ENCODE data around the gene CXCL10.

The CXCL10 gene

GRCh38 chr4:76022031-76022430, 1.3 kb downstream of the CXCL10 start:
- DNase-seq (ENCODE audit: low read depth): no peak
- H3K4me3 ChIP-seq (ENCODE audit: low read depth, low read length): no peak overlapping the region
- TF ChIP-seq, protein P1, sequence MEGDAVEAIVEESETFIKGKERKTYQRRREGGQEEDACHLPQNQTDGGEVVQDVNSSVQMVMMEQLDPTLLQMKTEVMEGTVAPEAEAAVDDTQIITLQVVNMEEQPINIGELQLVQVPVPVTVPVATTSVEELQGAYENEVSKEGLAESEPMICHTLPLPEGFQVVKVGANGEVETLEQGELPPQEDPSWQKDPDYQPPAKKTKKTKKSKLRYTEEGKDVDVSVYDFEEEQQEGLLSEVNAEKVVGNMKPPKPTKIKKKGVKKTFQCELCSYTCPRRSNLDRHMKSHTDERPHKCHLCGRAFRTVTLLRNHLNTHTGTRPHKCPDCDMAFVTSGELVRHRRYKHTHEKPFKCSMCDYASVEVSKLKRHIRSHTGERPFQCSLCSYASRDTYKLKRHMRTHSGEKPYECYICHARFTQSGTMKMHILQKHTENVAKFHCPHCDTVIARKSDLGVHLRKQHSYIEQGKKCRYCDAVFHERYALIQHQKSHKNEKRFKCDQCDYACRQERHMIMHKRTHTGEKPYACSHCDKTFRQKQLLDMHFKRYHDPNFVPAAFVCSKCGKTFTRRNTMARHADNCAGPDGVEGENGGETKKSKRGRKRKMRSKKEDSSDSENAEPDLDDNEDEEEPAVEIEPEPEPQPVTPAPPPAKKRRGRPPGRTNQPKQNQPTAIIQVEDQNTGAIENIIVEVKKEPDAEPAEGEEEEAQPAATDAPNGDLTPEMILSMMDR (IDR thresholded peaks at IDR 0.05; ENCODE audit: control insufficient read depth, extremely low read depth, insufficient read depth): no peak

DNA sequence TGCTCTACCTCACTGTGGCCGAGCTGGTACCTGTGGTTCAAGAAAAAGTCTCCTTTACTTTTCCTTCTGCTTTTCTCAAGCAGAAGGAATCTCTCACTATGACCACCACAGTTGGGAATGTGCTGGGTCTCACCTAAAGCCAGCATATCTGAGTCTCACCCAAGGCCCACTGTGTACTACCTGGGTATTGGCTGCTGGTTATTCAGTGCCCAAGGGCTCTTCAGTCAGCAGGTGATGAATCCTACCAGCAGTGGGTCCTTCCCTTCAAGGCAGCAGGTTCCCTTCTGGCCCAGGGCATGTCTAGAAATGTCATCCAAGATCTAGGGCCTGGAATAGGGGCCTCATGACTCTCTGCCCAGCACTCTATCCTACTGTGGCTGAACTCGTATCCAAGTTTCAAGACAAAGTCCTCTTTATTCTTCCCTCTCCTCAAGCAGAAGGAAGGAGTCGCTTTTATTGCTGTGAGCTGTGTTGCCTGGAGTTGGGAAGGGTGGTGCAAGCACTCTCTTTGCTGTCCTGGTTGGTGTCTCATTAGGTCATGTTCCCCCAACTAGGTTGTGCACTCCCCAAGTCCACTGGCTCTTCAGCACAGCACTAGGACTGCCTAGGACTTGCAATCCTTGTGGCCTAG, 6.1 kb downstream of the CXCL10 start:
- no peak for DNase-seq (ENCODE audit: low read depth)
- H3K4me3 ChIP-seq (ENCODE audit: low read depth, low read length): no peak overlapping the region
- TF ChIP-seq, protein P1 (IDR thresholded peaks at IDR 0.05; ENCODE audit: control insufficient read depth, extremely low read depth, insufficient read depth): no peak

DNA sequence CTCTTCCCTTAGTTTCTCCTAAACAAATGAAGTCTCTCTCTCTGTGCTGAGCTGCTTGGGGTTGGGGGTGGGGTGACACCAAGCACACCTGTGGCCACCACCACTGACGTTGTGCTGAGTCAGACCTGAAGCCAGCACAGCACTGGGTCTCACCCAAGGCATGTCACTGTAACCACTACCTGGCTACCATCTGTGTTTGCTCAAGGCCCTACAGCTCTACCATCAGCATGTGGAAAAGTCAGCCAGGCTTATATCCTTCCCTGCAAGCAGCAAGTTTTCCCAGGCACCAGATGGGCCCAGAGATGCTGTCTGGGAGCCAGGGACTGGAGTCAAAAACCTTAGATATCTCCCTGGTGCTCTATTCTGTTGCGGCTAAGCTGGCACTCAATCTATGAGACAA, 6.9 kb downstream of the CXCL10 start:
- DNase-seq (ENCODE audit: low read depth): no peak
- TF ChIP-seq, protein P1 (IDR thresholded peaks at IDR 0.05; ENCODE audit: control insufficient read depth, extremely low read depth, insufficient read depth): no peak
- H3K4me3 ChIP-seq (ENCODE audit: low read depth, low read length): no peak overlapping the region

DNA sequence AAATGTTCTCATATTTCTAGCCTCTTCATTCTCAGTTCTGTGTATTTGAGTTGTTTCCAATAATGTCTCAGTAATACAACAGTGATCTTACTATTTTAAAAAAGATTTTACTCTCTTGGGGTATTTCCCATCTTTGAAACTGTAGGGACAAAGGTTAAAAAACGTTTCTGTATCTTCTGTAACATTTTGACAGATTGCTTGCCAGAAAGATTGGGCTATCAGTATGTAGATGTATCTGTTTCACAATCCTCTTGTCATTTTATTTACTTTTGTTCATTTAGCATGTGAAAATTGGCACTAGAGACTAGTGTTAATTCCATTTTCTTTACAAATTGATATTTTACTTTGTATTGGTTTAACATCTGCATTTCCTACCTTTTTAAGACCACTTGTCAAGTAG, 9.8 kb downstream of the CXCL10 start:
- no peak overlapping the region for H3K4me3 ChIP-seq (ENCODE audit: low read depth, low read length)
- TF ChIP-seq, protein P1 (IDR thresholded peaks at IDR 0.05; ENCODE audit: control insufficient read depth, extremely low read depth, insufficient read depth): no peak
- no peak for DNase-seq (ENCODE audit: low read depth)

- H3K4me3 ChIP-seq (ENCODE audit: low read depth, low read length): no peak overlapping the region
- TF ChIP-seq, protein P1 (IDR thresholded peaks at IDR 0.05; ENCODE audit: control insufficient read depth, extremely low read depth, insufficient read depth): no peak
- no peak for DNase-seq (ENCODE audit: low read depth)
Measured at GRCh38 chr4:76012388-76012801, 10.9 kb downstream of the CXCL10 start.

DNA sequence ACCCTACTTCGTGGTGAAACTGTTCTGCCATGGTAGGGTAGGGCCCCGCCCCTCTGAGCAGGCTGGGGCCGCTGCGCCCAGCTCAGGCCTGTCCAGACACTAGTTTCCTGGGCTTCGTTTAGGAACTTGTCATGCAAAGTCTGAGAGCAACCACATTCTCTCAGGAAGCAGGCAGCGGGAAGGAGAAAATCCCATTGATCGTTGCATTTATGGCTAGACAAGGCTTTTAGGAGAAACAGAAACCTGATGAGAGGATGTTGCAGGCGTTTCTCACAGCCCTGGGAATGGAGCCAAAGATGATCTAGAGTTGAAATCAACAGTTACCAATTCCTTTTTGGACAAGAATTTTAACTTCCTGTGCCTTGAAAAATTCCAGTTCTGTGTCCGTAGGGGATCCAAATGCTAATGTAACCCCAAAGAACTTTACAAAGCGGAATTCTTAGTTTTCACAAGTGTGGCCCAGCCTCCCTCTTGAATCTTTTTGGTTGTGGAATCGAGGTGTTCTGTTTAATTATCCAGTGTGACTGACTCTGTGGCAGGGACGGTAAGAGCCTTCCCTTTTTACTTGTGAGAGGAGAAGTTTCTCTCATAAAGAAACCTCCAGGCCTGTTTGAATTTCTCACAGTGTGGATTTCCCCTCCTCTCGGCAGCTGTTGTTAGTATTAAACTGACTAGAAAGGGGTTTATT, 11.5 kb downstream of the CXCL10 start:
- no peak overlapping the region for H3K4me3 ChIP-seq (ENCODE audit: low read depth, low read length)
- no peak for DNase-seq (ENCODE audit: low read depth)
- TF ChIP-seq, protein P1 (IDR thresholded peaks at IDR 0.05; ENCODE audit: control insufficient read depth, extremely low read depth, insufficient read depth): no peak

All from LNCaP clone FGC (cell line).